GM13976 (cell line): ENCODE measurements around the gene PPP3CA.

Source experiments
- DNase-seq: peaks from one replicate; pipeline ENCODE4 v3.0.0; 2012; ENCODE audit warnings: low spot score
- in situ Hi-C: fragments of 300-500 bp; cut with MboI; formaldehyde crosslinking; loops from one replicate; pipeline ENCODE4 v1.12.0; 2022; ENCODE audit warnings: low sequenced_read_pairs, mixed read lengths, inconsistent platforms; ENCODE audit not compliant: unreplicated experiment
- TF ChIP-seq, protein P1 (sequence below): IDR thresholded peaks from 2 replicates; pipeline ENCODE4 v1.5.1; 2012; ENCODE audit warnings: borderline replicate concordance, mild to moderate bottlenecking; ENCODE audit not compliant: insufficient read depth; ENCODE audit errors: extremely low read depth, missing control alignments, control extremely low read depth

The PPP3CA gene

DNA sequence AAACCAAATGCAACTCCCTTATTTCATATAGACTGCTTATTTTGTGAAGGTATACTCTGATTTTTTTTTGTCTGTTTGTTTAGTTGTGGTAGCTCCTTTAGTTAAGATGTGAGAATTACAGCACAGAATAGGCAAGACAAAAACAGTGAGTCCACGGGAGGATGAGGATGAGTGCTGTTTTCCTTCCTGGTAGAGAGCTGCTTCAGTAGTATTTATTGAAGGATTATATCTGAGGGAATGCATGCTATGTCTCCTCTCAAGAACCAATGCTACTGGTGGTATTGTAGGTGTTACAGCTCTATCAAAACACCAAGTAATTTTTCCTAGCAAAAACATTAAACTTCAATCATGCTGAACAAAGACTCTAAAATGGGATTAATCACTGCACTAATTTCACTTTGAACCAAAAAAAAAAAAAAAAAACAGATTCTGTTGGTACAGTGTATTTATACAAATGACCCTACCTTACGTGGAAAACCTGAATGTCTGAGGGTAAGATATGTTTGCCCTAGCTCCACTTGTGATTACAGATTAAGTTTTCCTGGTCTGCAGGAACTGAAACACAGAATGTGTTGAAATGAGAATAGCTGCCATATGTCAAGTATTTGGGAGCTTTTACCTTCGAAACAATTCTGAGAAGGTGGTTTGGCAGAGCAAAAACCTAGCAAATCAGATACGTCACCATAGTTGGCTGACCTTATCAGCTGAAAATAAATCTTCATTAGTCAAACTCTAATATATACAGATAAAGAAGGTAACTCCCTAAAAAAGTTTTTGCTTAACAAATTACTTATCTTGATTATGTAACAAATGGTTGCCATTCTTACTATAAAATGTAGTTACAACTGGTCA lies 40.3 kb downstream of the PPP3CA start:
- DNase-seq, result no peak
- in situ Hi-C loops, result no loop called here
- TF ChIP-seq, protein P1, sequence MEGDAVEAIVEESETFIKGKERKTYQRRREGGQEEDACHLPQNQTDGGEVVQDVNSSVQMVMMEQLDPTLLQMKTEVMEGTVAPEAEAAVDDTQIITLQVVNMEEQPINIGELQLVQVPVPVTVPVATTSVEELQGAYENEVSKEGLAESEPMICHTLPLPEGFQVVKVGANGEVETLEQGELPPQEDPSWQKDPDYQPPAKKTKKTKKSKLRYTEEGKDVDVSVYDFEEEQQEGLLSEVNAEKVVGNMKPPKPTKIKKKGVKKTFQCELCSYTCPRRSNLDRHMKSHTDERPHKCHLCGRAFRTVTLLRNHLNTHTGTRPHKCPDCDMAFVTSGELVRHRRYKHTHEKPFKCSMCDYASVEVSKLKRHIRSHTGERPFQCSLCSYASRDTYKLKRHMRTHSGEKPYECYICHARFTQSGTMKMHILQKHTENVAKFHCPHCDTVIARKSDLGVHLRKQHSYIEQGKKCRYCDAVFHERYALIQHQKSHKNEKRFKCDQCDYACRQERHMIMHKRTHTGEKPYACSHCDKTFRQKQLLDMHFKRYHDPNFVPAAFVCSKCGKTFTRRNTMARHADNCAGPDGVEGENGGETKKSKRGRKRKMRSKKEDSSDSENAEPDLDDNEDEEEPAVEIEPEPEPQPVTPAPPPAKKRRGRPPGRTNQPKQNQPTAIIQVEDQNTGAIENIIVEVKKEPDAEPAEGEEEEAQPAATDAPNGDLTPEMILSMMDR, result no peak

DNA sequence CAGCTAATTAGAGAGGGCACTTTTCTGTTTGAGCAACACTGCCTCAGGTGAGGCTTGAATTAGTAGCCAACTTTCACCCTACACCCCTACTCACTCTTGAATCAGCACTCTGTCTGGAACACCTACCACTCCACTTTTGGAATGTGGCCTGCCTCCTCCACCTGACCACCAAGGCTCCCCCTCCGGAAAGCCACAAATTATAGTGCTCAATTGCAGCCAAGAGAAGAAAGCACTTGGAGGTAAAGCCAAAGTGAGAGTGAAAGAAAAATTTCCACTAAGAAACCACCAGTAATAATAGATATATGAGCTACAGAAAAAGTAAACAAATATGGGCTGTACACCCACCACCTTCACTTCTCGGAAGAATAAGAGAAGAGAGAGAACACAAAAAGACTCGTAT lies 41.1 kb downstream of the PPP3CA start:
- DNase-seq, result peak; percentile 22
- TF ChIP-seq, protein P1, result no peak
- in situ Hi-C loops, result no loop called here

DNA sequence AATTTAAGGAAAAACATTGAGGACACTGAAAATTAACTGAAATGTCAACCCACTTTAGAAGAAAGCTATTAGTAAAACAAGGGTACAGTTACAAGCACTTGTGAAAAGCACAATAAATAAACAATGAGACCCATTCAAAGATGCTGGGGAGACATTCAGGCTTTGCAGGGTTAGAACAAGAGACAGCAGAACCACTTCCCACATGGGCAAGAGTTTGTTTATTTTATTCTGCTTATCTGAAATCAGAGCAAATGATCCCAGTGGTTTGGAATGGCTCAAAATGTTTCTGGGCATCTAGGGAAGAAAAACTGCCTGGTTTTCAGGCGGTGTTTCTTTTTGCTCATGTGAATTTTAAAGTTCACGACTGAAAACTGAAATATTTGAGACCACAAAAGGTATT lies 42.4 kb downstream of the PPP3CA start:
- in situ Hi-C loops, result no loop called here
- no peak for DNase-seq
- TF ChIP-seq, protein P1, result no peak

DNA sequence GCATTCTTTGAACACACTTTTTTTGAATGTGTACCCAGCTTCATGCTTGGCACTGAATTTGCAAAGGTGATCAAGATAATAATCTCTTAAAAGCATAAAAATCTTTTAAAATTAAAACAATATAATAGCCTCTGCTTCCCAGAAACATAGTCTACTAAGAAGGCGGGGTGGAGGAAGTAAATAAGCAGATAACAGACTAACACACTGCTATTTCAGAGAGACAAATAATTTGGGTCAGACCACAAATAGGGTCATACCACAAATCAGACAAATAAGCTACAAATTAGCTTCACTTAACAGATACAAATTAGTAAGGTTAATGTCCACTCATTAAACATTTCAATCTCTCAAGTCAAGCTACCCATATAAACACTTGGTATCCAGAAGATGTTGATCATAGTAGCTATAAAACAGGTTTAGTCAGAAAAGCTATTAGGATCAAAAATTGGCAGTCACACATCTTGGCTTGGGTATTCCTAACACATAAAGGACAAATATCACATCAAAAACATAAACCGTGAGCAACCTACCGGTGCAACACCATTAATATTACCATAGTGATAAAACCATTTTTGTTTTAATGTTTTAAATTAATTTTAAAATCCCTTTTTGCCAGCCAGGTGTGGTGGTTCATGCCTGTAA lies 47.3 kb downstream of the PPP3CA start:
- in situ Hi-C loops, result no loop called here
- TF ChIP-seq, protein P1, result no peak
- no peak for DNase-seq

DNA sequence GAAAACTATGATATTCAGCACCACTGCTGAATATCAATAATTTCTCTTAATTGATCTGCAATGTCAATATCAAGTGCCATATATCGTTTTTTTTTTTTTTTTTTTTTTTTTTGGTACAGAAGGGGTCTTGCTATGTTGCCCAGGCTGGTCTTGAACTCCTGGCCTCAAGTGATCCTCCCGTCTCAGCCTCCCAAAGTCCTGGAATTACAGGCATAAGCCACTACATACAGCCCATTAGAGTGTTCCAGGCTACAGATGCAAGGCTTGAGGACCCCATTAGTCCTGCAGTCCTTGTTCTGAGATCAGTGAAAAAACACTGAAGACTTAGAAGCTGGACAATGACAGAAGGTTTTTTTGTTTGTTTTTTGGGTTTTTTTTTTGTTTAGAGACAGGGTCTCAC lies 48.3 kb downstream of the PPP3CA start:
- in situ Hi-C loops, result no loop called here

DNA sequence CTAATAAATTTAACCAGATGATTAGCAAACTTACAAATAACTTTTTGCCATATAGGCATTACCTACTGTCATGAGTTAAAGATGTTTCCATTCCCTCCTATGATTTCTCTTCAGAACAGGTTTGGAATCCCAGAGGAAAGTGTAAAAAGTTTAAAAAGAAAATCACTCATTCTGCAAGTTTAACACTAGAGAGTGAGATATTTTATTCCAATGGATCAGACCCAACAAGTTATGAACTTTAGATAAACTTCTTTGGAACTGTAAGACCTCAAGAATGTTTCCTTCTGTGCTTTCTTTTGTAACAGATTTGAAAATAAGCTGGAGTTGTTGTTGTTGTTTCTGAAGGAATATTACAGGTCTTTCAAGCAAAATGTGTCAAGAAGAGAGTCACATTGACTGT lies 51.6 kb downstream of the PPP3CA start:
- no peak for DNase-seq
- in situ Hi-C loops, result no loop called here
- TF ChIP-seq, protein P1, result no peak

More for the DNA sequence above, 48.3 kb downstream of the PPP3CA start:
- no peak for DNase-seq
- TF ChIP-seq, protein P1, result no peak
